Retinal pigment epithelial cell (primary cell): Measurements from ENCODE around the gene APOBEC3B.

ENCODE experiments used
- DNase-seq: peaks from one replicate; pipeline ENCODE4 v3.0.0-alpha.2; 2010; ENCODE audit warnings: low read depth
- H3K4me3 ChIP-seq: 2 replicates; pipeline ENCODE4 v1.5.1; 2011; ENCODE audit warnings: mild to moderate bottlenecking, low read length, control low read depth, moderate library complexity
- CTCF ChIP-seq: conservative IDR thresholded peaks from 2 replicates; pipeline ENCODE4 v1.5.1; 2011; ENCODE audit warnings: low read depth, low read length, control low read depth, inconsistent platforms

The APOBEC3B gene

GRCh38 chr22:38938925-38939324, 43.2 kb upstream of the APOBEC3B start:
- no peak for TF ChIP-seq CTCF
- no peak for DNase-seq
- H3K4me3 ChIP-seq = no peak overlapping the region

- TF ChIP-seq CTCF = no peak
- no peak for DNase-seq
- H3K4me3 ChIP-seq = no peak overlapping the region
Measured at GRCh38 chr22:38940811-38941384, 41.2 kb upstream of the APOBEC3B start.

GRCh38 chr22:38941488-38941987, 40.6 kb upstream of the APOBEC3B start:
- no peak for DNase-seq
- no peak overlapping the region for H3K4me3 ChIP-seq
- no peak for TF ChIP-seq CTCF

- TF ChIP-seq CTCF = no peak
- no peak for DNase-seq
- no peak overlapping the region for H3K4me3 ChIP-seq
Measured at GRCh38 chr22:38942702-38943101, 39.4 kb upstream of the APOBEC3B start.

GRCh38 chr22:38943201-38943600, 38.9 kb upstream of the APOBEC3B start:
- TF ChIP-seq CTCF = no peak
- H3K4me3 ChIP-seq = no peak overlapping the region
- DNase-seq = no peak

GRCh38 chr22:38943882-38944281, 38.3 kb upstream of the APOBEC3B start:
- DNase-seq = no peak

More at GRCh38 chr22:38943882-38944281, 38.3 kb upstream of the APOBEC3B start:
- TF ChIP-seq CTCF = no peak
- H3K4me3 ChIP-seq = no peak overlapping the region
